ENCODE measurements around the gene CCNQ.

The CCNQ gene

GRCh38 chrX:153598541-153599191 is at the start of gene CCNQ:
TSS of gene CCNQ (minus strand) at chrX:153599139. CDS start at chrX:153599073, 66 bp downstream.
- peak within 1 kb of the TSS; percentile 44 for H3K27ac ChIP-seq

GRCh38 chrX:153647461-153648357 is 48.8 kb upstream of the CCNQ start:
- DNase-seq (ENCODE audit: low read depth, low spot score): no peak
- H3K27ac ChIP-seq: no peak overlapping the region

More at GRCh38 chrX:153598541-153599191, at the start of gene CCNQ:
- DNase-seq (ENCODE audit: low read depth, low spot score): no peak

DNA sequence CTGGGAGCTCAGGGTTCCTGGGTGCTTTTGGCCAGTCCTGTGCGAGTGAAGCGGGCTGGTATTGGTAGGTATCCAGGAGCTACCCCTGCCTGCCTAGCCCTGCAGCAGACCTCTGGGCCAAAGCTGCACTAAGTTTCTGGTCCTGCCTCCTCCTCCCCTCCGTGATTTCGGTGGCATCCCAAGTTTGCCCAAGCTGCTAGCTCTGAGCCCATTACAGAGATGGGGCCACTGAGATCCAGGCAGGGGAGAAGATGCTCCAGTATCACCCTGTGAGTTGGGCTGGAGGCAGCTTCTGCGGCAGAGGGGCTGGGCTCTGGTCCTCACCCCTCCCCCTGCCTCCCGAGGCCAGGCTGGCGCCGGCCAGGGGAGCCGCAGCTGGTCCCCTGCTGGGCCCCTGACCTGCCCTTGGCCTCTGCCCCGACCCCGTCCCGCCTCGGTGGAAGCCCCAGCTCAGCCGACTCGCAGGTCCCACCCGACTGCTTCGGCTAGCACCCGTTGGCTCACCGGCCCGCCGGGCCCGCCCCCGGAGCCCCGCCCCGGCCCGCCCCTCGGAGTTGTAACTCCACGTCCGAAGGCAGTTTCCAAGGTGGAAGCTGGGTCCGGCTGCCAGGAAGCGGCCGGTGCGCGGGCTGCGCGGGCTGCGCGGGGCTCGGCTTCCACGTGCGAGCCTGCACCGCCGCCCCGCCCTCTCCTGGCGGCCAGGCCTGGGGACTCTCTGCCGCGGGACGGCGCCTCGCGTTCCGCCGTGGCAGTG is 47.9 kb upstream of the CCNQ start, which contains the start of gene DUSP9:
Gene DUSP9, plus strand, starts transcription at position 584 of the 754 bp plus-strand sequence. CDS start 751 bp downstream, outside the sequence.
- no peak within 1 kb of the TSS for H3K27ac ChIP-seq
- DNase-seq (ENCODE audit: low read depth, low spot score): no peak

- no peak for DNase-seq (ENCODE audit: low read depth, low spot score)
- no peak overlapping the region for H3K27ac ChIP-seq
Observed at GRCh38 chrX:153645921-153646488, 47.1 kb upstream of the CCNQ start.

- no peak for DNase-seq (ENCODE audit: low read depth, low spot score)
Observed at GRCh38 chrX:153645151-153645550, 46.2 kb upstream of the CCNQ start.

GRCh38 chrX:153644356-153645125 is 45.6 kb upstream of the CCNQ start:
- DNase-seq (ENCODE audit: low read depth, low spot score): no peak

More at GRCh38 chrX:153645151-153645550, 46.2 kb upstream of the CCNQ start:
- no peak overlapping the region for H3K27ac ChIP-seq

GRCh38 chrX:153643431-153644351 is 44.8 kb upstream of the CCNQ start:
- no peak for DNase-seq (ENCODE audit: low read depth, low spot score)
- H3K27ac ChIP-seq: no peak overlapping the region

More at GRCh38 chrX:153644356-153645125, 45.6 kb upstream of the CCNQ start:
- no peak overlapping the region for H3K27ac ChIP-seq

DNA sequence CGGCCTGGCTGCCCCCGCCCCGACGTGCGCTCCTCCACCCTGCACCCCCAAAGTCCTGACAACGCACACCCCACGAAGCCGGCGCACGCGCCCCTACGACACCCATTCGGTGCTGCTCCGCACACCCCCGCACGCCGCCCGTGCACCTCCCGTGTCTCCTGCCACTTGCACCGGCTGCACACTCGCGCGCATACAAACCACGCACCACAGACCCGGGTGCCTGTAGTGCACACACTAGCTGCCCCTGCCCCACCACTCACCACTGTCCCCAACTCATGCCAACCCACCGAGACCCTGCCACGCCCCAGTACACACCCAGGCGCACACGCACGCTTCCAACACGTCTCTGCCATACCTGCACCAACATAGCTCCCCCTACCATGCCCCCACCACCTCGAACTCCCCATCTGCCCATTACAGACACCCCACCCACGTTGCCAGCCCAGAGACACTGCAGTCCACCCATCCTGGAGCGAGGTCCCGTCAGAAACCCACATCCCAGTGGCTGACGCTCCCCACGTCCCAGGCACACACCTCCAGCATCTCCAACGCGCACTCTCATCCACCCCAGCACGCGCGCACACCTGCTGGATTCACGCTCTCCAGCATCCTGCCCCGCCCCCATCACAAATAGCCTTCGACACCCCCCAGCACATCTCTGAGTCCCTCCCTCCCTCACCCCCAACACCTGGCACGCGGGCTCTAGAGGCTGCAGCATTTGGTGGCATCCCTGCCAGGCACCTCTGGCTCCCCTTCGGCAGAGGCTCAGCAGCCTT is 43.9 kb upstream of the CCNQ start:
- no peak overlapping the region for H3K27ac ChIP-seq
- no peak for DNase-seq (ENCODE audit: low read depth, low spot score)

GRCh38 chrX:153642051-153642654 is 43.2 kb upstream of the CCNQ start:
- DNase-seq (ENCODE audit: low read depth, low spot score): no peak
- H3K27ac ChIP-seq: no peak overlapping the region

- no peak overlapping the region for H3K27ac ChIP-seq
- no peak for DNase-seq (ENCODE audit: low read depth, low spot score)
Observed at GRCh38 chrX:153641627-153642026, 42.7 kb upstream of the CCNQ start.

- DNase-seq (ENCODE audit: low read depth, low spot score): no peak
- no peak overlapping the region for H3K27ac ChIP-seq
Observed at GRCh38 chrX:153640736-153641575, 42.0 kb upstream of the CCNQ start.

DNA sequence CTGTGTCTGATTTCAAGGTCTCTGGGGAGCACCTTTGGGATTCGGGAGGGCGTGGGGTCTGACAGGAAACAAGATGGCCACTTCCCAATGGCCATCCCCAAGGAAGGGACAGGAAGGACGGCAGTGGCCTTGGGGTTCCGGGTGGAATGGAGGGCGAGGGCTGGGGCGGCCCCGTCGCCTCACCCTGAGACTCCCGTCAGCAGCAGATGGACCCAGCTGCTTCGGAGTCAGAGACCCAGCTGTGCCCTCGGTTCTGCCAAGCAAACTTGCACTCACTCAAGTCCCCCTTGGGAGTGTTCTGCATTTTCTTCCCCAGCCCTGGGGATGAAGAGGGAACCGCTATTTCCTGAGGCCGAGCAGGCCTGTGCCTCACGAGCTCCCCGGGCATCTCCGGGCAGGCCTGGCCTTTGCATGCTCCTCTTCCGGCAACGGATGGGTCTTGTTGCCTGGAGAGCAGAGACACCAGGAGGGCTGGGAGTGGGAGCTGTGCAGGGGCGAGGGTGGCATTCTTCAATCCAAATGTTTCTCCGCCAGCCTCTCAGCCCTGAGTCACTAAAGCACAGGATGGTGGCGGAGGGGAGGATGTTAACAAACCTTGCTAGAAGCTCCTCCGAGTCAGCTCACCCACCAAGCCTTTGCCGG is 41.2 kb upstream of the CCNQ start:
- DNase-seq (ENCODE audit: low read depth, low spot score): no peak
- H3K27ac ChIP-seq: no peak overlapping the region

DNA sequence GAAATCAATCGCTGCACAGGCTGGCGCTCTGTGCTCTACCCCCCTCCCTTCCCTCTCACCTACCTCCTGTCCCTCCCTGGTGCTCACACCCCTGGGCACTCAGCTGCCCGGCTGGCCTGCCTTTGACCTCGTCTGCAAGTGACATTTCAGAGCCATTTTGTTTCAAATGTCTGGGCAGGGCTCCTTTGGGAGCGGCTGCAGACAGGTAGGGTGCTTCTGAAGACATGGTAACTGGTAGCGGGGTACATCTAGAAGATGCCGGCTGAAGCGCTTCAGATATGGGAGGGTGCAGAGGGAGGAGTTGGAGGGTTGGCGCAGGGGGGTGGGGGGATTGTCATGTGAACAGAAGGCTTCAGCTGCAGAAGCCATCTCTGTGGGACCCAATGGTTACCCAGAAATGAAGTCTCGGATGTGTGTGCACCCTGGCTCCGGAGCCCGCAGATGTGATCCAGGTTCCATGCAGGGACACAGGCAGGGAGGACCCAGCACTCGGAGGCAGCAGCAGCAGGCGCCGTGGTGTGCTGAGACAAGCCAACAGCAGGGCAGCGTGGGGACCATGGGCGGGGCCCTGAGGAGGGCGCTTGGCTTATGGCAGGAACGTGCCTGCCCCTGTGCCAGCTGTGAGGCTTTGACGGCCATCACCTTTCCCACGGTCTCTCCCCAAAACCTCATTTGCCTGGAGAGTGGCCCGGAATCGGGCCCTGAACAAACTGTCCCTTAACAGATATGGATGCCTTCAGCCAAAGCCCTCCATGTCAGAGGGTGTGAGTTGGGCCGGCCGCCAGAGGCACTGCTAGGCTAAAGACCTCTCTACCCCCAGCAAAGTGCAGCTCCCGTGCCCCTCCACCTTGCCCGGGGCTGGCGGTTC is 40.5 kb upstream of the CCNQ start:
- no peak for DNase-seq (ENCODE audit: low read depth, low spot score)
- H3K27ac ChIP-seq: no peak overlapping the region

GRCh38 chrX:153638436-153639176 is 39.7 kb upstream of the CCNQ start:
- no peak for DNase-seq (ENCODE audit: low read depth, low spot score)

More at GRCh38 chrX:153638436-153639176, 39.7 kb upstream of the CCNQ start:
- no peak overlapping the region for H3K27ac ChIP-seq

Data from epithelial cell of prostate (primary cell).